IPS DF 4.7 (cell line): Measurements from ENCODE around the gene HLA-F.

Experiments used
- DNase-seq: peaks from one replicate; pipeline ENCODE4 v3.0.0-alpha.2; 2013; ENCODE audit warnings: low spot score; ENCODE audit errors: extremely low read depth

The HLA-F gene

GRCh38 chr6:29760328-29760727, 37.1 kb downstream of the HLA-F start:
- DNase-seq: no peak

GRCh38 chr6:29762051-29762450, 38.8 kb downstream of the HLA-F start:
- no peak for DNase-seq

- DNase-seq: no peak
Observed at GRCh38 chr6:29762781-29763214, 39.6 kb downstream of the HLA-F start.

GRCh38 chr6:29763491-29764289, 40.5 kb downstream of the HLA-F start:
- no peak for DNase-seq

- DNase-seq: no peak
Observed at GRCh38 chr6:29764422-29765196, 41.4 kb downstream of the HLA-F start.

GRCh38 chr6:29769336-29769735, 46.1 kb downstream of the HLA-F start:
- no peak for DNase-seq

- DNase-seq: no peak
Observed at GRCh38 chr6:29770306-29770705, 47.1 kb downstream of the HLA-F start.

- no peak for DNase-seq
Observed at GRCh38 chr6:29776684-29777083, 53.5 kb downstream of the HLA-F start.
